T-cell (primary cell): Measurements from ENCODE around the gene HS3ST3B1. TPM values are rescaled to one million over a fixed set of nuclear protein-coding genes. Genes with fewer than 3 reads are reported as not detected.
A peak's percentile ranks its signal among the peaks of the same experiment; 100 is the strongest.

ENCODE experiments used
- ATAC-seq, 4 experiments: fragments of 200-7000 bp in 3 of 4; fragments of 150-1000 bp in 1 of 4; cut with Tn5 transposase; replicated peaks in 1 of 4; 1 replicate in 3 of 4; 2 replicates in 1 of 4; pipeline ENCODE4 v1.10.0; 2021; ENCODE audit warnings: moderate library complexity in 3 of 4, mild to moderate bottlenecking in 2 of 4, moderate number of reproducible peaks in 1 of 4
- CTCF ChIA-PET, 2 donors: fragments of 300-600 bp; sonication (Branson Sonifier 250); formaldehyde crosslinking; loops; one replicate each; lab custom pipeline; 2022; ENCODE audit warnings: antibody characterized with exemption in 2 of 2; lab: Charles Lee
- POLR2A ChIA-PET, 2 donors: fragments of 300-600 bp; sonication (Branson Sonifier 250); formaldehyde crosslinking; loops; one replicate each; lab custom pipeline; 2022; ENCODE audit warnings: antibody characterized with exemption in 2 of 2; lab: Charles Lee
- DNase-seq, 35 experiments: peaks; one replicate each; pipeline versions ENCODE4 v3.0.0 to v3.0.0-alpha.2; 2013 to 2023
- H3K27ac ChIP-seq: one replicate; pipeline ENCODE4 v1.5.1; 2013; ENCODE audit warnings: low read length
- H3K27me3 ChIP-seq, 2 experiments: replicated peaks in 1 of 2; 1 replicate in 1 of 2; 2 replicates in 1 of 2; pipeline versions ENCODE4 v1.6.1 to v1.7.0; 2013; ENCODE audit warnings: low read length in 1 of 2, mixed read lengths in 1 of 2; ENCODE audit not compliant: control insufficient read depth in 2 of 2, insufficient read depth in 2 of 2; ENCODE audit errors: extremely low read depth in 1 of 2
- H3K36me3 ChIP-seq, 2 donors: 1 replicate in 1 of 2; 2 replicates in 1 of 2; pipeline versions ENCODE4 v1.6.1 to v1.7.0; 2013; ENCODE audit warnings: low read length in 1 of 2; ENCODE audit not compliant: control insufficient read depth in 2 of 2, insufficient read depth in 1 of 2; ENCODE audit errors: extremely low read depth in 1 of 2
- H3K4me1 ChIP-seq, 2 experiments: 1 replicate in 1 of 2; 2 replicates in 1 of 2; pipeline versions ENCODE4 v1.6.1 to v1.7.0; 2013; ENCODE audit warnings: low read length in 2 of 2, mixed read lengths in 1 of 2; ENCODE audit not compliant: insufficient read depth in 2 of 2, control insufficient read depth in 1 of 2; ENCODE audit errors: extremely low read depth in 1 of 2
- H3K4me3 ChIP-seq, 2 donors: 1 replicate in 1 of 2; 2 replicates in 1 of 2; pipeline versions ENCODE4 v1.5.1 to v1.7.0; 2013; ENCODE audit warnings: mild to moderate bottlenecking in 2 of 2, low read length in 1 of 2, moderate library complexity in 1 of 2; ENCODE audit not compliant: control insufficient read depth in 1 of 2; ENCODE audit errors: extremely low read depth in 1 of 2
- H3K9me3 ChIP-seq: 2 replicates; pipeline ENCODE4 v1.7.0; 2013
- H3K27ac Mint-ChIP-seq, 2 donors: one replicate each; pipeline ENCODE4 v1.8.0; 2020 to 2021; ENCODE audit warnings: mild to moderate bottlenecking in 2 of 2, mixed read lengths in 2 of 2
- H3K27me3 Mint-ChIP-seq, 2 donors: one replicate each; pipeline ENCODE4 v1.8.0; 2021 to 2022; ENCODE audit warnings: mixed read lengths in 2 of 2
- H3K36me3 Mint-ChIP-seq: one replicate; pipeline ENCODE4 v1.8.0; 2021; ENCODE audit warnings: mixed read lengths
- H3K4me1 Mint-ChIP-seq, 3 donors: one replicate each; pipeline ENCODE4 v1.8.0; 2020 to 2022; ENCODE audit warnings: mixed read lengths in 3 of 3, mild to moderate bottlenecking in 1 of 3
- H3K4me3 Mint-ChIP-seq, 3 donors: one replicate each; pipeline ENCODE4 v1.8.0; 2020 to 2022; ENCODE audit warnings: mild to moderate bottlenecking in 3 of 3, mixed read lengths in 3 of 3, moderate library complexity in 3 of 3
- H3K9me3 Mint-ChIP-seq, 3 donors: one replicate each; pipeline ENCODE4 v1.8.0; 2020 to 2022; ENCODE audit warnings: mixed read lengths in 3 of 3
- WGBS: methylation state at CpG from one replicate; pipeline ENCODE4 v1.1.5; 2013; ENCODE audit warnings: missing lambda C conversion rate; ENCODE audit not compliant: insufficient coverage; 5-methylcytosine and 5-hydroxymethylcytosine counted together
- total RNA-seq, 35 experiments: library from RNA in 6 of 35; stranded (reverse) in 6 of 35; fragments of 120-200 nt in 1 of 35; gene quantifications; one replicate each; pipeline versions ENCODE4 v1.2.1 to v1.2.4 and lab custom pipeline; 2013 to 2026

Gene HS3ST3B1
- total RNA-seq, 5 donors from 2014 or later (not counting 1 experiment from before 2014, with no cell fraction given) = 12.9 to 35.1 (median 25.1) TPM

GRCh38 chr17:14393723-14394122 lies 92.8 kb downstream of the HS3ST3B1 start:
- Mint-ChIP-seq H3K4me3 (no peak overlapping the region), H3K27ac (no peak overlapping the region), H3K4me1 (no peaks in the 10 kb centered on the region), H3K27me3 (no peaks in the 10 kb centered on the region), H3K36me3 (peaks cover 5% of the 10 kb centered on the region), H3K9me3 (peaks cover 19 to 20% (median 19%) of the 10 kb centered on the region in 3 donors)
- no peak for ATAC-seq
- no peak overlapping the region for H3K27ac ChIP-seq
- H3K4me1 ChIP-seq = no peaks in the 10 kb centered on the region
- DNase-seq = no peak
- H3K36me3 ChIP-seq = no peaks in the 10 kb centered on the region
- peaks cover 5% of the 10 kb centered on the region for H3K9me3 ChIP-seq
- CTCF ChIA-PET = interaction anchor here in 1 of 2 donors (1.5 kb wide), 1 partner anchor 11 kb away, joined by 3 read pairs; no protein-coding TSS in a partner anchor
- POLR2A ChIA-PET = no interaction called here
- H3K4me3 ChIP-seq = no peak overlapping the region
- H3K27me3 ChIP-seq = no peaks in the 10 kb centered on the region

- ATAC-seq (no peak), DNase-seq (no peak)
- no peaks in the 10 kb centered on the region for H3K36me3 ChIP-seq
- Mint-ChIP-seq H3K27ac (no peak overlapping the region), H3K4me3 (no peak overlapping the region), H3K9me3 (peaks cover 19 to 21% (median 20%) of the 10 kb centered on the region in 3 donors), H3K27me3 (no peaks in the 10 kb centered on the region), H3K36me3 (peaks cover 5% of the 10 kb centered on the region), H3K4me1 (no peaks in the 10 kb centered on the region)
- H3K9me3 ChIP-seq = peaks cover 5% of the 10 kb centered on the region
- ChIA-PET POLR2A (no interaction called here), CTCF (no interaction called here)
- H3K27ac ChIP-seq = no peak overlapping the region
- H3K4me1 ChIP-seq = no peaks in the 10 kb centered on the region
- H3K27me3 ChIP-seq = no peaks in the 10 kb centered on the region
- WGBS = 92% methylated on average over 3 of the region's 3 CpGs
- H3K4me3 ChIP-seq = no peak overlapping the region
These were observed 94.4 kb downstream of the HS3ST3B1 start for GRCh38 chr17:14395255-14395654.

GRCh38 chr17:14396547-14396946 lies 95.7 kb downstream of the HS3ST3B1 start:
- WGBS = no CpG with 5 or more reads among the region's 3 CpGs
- no peak overlapping the region for H3K27ac ChIP-seq
- Mint-ChIP-seq H3K4me3 (no peak overlapping the region), H3K27ac (no peak overlapping the region), H3K4me1 (no peaks in the 10 kb centered on the region), H3K36me3 (peaks cover 1% of the 10 kb centered on the region), H3K27me3 (no peaks in the 10 kb centered on the region), H3K9me3 (peaks cover 9 to 16% (median 16%) of the 10 kb centered on the region in 3 donors)
- ATAC-seq (peak in 1 of 4 experiments; percentile 42), DNase-seq (no peak)
- CTCF ChIA-PET = no interaction called here
- POLR2A ChIA-PET = interaction anchor here in 1 of 2 donors (0.7 kb wide), 1 partner anchor 95 kb away, joined by 7 read pairs; no protein-coding TSS in a partner anchor
- peaks cover 2% of the 10 kb centered on the region for H3K9me3 ChIP-seq
- no peaks in the 10 kb centered on the region for H3K4me1 ChIP-seq
- H3K27me3 ChIP-seq = no peaks in the 10 kb centered on the region
- H3K4me3 ChIP-seq = no peak overlapping the region
- H3K36me3 ChIP-seq = no peaks in the 10 kb centered on the region

GRCh38 chr17:14398766-14399165 lies 97.9 kb downstream of the HS3ST3B1 start:
- ATAC-seq = no peak
- H3K9me3 Mint-ChIP-seq = peaks cover 0 to 12% (median 10%) of the 10 kb centered on the region in 3 donors
- no peak overlapping the region for H3K27ac Mint-ChIP-seq
- peaks cover 0 to 2% of the 10 kb centered on the region in 2 experiments for H3K4me1 ChIP-seq
- H3K4me1 Mint-ChIP-seq = peaks cover 3 to 6% (median 6%) of the 10 kb centered on the region in 3 donors
- DNase-seq = no peak
- POLR2A ChIA-PET = no interaction called here
- CTCF ChIA-PET = no interaction called here
- H3K9me3 ChIP-seq = no peaks in the 10 kb centered on the region
- peaks cover 4% of the 10 kb centered on the region for H3K36me3 Mint-ChIP-seq
- no peak overlapping the region for H3K4me3 Mint-ChIP-seq
- H3K27me3 Mint-ChIP-seq = no peaks in the 10 kb centered on the region
- H3K27ac ChIP-seq = no peak overlapping the region
- H3K36me3 ChIP-seq = no peaks in the 10 kb centered on the region
- no peak overlapping the region for H3K4me3 ChIP-seq
- H3K27me3 ChIP-seq = no peaks in the 10 kb centered on the region
- no CpG with 5 or more reads among the region's 1 CpG for WGBS

Other genes with a start within 250 kb of the HS3ST3B1 start
- 10 to 100 TPM; 14.8 to 18.0 (median 16.3) TPM for gene COX10, start 231.6 kb upstream of the HS3ST3B1 start, total RNA-seq
- not detected for gene CDRT15, start 64.2 kb upstream of the HS3ST3B1 start, total RNA-seq